PFSK-1 (cell line): ENCODE measurements around the gene HNF4A.

Experiments
- FOXP2 ChIP-seq: optimal IDR thresholded peaks from 2 replicates; pipeline ENCODE3; 2011; ENCODE audit warnings: borderline replicate concordance, control low read depth, inconsistent platforms; ENCODE audit not compliant: insufficient read depth; ENCODE audit errors: extremely low read length, extremely low read depth
- POLR2AphosphoS5 ChIP-seq: IDR thresholded peaks from 2 replicates; pipeline ENCODE4 v1.6.1; 2012; ENCODE audit warnings: low read depth, mild to moderate bottlenecking, control low read depth, low read length, moderate library complexity
- SIN3A ChIP-seq: IDR thresholded peaks from 2 replicates; pipeline ENCODE4 v1.6.1; 2012; ENCODE audit warnings: mild to moderate bottlenecking, low read length, moderate library complexity, borderline replicate concordance; ENCODE audit not compliant: insufficient read depth
- TAF1 ChIP-seq: IDR thresholded peaks from 2 replicates; pipeline ENCODE4 v1.6.1; 2012; ENCODE audit warnings: low read length, control low read depth, borderline replicate concordance; ENCODE audit not compliant: insufficient read depth
- TF ChIP-seq, protein P1 (sequence below), 2 experiments: IDR thresholded peaks; 2 replicates each; pipeline versions ENCODE4 v1.6.1 to v1.8.0; 2011 to 2012; ENCODE audit warnings: low read depth in 2 of 2, low read length in 2 of 2, control low read depth in 1 of 2, inconsistent platforms in 1 of 2, mild to moderate bottlenecking in 1 of 2, moderate library complexity in 1 of 2; ENCODE audit not compliant: insufficient read depth in 1 of 2

The HNF4A gene

DNA sequence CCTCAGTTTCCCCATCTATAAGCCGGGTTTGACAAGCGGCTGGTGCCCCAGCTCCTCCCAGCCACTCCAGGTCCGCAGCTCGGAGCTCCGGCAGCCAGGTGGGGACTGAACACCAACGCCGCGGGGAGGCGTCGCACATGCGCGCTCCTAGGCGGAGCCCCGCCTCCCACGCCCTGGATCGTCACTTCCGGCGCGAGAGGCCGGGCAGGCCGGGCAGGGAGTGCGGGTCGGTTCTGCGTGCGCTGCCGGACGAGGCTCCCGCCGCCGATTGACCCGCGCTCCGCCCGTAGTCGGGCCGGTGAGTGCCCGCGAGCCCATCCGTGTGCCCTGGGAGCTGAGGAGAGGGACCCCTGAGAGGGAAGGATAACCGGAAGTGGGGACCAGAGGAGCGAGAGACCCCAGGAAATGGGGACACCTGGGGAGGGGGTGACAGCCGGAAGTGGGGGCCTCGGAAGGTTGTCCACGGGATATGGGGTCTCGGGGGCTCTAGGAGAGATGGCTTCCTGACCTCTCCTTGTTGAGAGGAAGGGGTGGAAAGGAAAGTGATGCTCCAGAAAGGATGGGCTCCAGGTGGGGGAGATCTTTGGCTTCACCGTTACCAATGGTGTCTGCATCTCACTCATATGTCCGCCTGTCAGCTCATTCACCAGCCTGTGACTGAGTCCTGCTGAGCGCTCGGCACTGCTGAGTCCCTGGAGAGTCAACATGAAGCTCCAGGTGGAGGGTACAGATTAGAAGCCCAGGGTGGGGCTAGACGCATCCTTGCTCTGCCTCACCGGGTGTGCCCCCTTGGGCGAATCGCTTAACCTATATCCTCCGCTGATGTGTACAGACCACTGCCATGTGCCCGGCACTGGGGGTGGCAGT, 120.4 kb downstream of the HNF4A start, which contains the start of gene TTPAL:
Gene TTPAL (plus strand): TSS at position 181 of the 867 bp plus-strand sequence. CDS start 4,126 bp downstream, outside the sequence.
- peak; percentile 95 for TF ChIP-seq FOXP2
- TF ChIP-seq SIN3A: no peak
- TF ChIP-seq, protein P1, sequence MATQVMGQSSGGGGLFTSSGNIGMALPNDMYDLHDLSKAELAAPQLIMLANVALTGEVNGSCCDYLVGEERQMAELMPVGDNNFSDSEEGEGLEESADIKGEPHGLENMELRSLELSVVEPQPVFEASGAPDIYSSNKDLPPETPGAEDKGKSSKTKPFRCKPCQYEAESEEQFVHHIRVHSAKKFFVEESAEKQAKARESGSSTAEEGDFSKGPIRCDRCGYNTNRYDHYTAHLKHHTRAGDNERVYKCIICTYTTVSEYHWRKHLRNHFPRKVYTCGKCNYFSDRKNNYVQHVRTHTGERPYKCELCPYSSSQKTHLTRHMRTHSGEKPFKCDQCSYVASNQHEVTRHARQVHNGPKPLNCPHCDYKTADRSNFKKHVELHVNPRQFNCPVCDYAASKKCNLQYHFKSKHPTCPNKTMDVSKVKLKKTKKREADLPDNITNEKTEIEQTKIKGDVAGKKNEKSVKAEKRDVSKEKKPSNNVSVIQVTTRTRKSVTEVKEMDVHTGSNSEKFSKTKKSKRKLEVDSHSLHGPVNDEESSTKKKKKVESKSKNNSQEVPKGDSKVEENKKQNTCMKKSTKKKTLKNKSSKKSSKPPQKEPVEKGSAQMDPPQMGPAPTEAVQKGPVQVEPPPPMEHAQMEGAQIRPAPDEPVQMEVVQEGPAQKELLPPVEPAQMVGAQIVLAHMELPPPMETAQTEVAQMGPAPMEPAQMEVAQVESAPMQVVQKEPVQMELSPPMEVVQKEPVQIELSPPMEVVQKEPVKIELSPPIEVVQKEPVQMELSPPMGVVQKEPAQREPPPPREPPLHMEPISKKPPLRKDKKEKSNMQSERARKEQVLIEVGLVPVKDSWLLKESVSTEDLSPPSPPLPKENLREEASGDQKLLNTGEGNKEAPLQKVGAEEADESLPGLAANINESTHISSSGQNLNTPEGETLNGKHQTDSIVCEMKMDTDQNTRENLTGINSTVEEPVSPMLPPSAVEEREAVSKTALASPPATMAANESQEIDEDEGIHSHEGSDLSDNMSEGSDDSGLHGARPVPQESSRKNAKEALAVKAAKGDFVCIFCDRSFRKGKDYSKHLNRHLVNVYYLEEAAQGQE (IDR thresholded peaks at IDR 0.05; ENCODE audit: insufficient read depth in 1 of 2, low read depth in 2 of 2, low read length in 2 of 2): no peak
- peak; percentile 97 for TF ChIP-seq POLR2AphosphoS5
- peak; percentile 91; the same call in 1 of the 2 replicates for TF ChIP-seq TAF1

DNA sequence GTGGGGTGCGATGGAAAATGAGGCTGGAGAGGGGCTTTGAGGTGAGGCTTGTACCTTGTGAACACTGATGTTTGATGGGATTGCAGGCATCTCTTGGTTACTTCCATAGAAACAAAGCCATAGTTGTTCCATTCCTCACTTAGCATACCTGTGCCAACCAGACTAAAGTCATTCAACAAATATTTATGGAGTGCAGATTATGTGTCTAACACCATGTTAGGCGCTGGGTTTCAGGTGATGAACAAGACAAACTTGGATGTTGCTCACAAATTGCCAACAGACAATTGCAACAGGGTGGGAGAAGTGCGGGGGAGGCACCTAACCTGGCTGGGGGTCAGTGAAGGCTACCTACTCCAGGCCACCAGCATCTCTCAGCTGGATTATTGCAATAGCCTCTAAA, 121.7 kb downstream of the HNF4A start:
- TF ChIP-seq SIN3A (no peak), FOXP2 (no peak), POLR2AphosphoS5 (no peak), TAF1 (no peak)
- TF ChIP-seq, protein P1 (IDR thresholded peaks at IDR 0.05; ENCODE audit: insufficient read depth in 1 of 2, low read depth in 2 of 2, low read length in 2 of 2): no peak

DNA sequence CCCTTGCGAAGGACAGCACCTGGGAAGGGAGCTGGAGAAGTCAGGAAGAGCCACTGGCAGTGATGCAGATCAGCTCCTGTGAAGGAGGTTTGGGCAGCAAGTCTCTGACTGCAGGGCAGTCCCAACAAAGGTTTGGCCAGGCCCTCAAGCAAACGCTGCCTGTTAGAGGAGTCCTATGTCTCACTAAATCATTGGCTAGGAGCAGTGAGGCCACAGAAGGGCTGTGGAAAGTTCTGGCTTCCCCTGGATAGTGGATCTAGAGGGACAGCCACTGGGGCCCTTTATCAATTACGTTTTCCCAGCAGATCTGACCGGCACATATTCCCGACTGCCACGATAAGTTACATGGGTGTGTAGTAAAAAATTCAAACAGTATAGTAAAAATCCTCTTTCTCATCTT, 122.7 kb downstream of the HNF4A start:
- TF ChIP-seq FOXP2 (no peak), POLR2AphosphoS5 (no peak), SIN3A (no peak), TAF1 (no peak)
- TF ChIP-seq, protein P1 (IDR thresholded peaks at IDR 0.05; ENCODE audit: insufficient read depth in 1 of 2, low read depth in 2 of 2, low read length in 2 of 2): no peak

DNA sequence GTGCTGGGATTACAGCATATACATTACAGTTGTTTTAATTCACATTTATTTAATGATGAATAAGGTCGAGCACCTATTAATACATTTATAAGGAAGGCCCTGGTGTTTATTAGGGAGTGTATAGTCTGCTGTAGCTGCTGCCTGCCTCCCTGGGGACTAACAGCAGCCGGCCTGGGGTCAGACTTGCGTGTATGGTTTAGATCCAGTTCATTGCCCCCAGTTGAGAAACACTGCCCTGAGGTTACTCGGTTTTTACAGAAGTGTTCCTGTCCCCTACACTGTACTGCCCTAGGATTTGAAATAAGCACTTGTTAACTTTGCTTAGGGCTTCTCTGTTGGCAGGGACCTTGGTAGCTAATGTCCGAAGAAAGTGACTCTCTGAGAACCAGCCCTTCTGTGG, 124.1 kb downstream of the HNF4A start:
- no peak for TF ChIP-seq SIN3A
- TF ChIP-seq TAF1: no peak
- TF ChIP-seq FOXP2: no peak
- TF ChIP-seq POLR2AphosphoS5: no peak
- TF ChIP-seq, protein P1 (IDR thresholded peaks at IDR 0.05; ENCODE audit: insufficient read depth in 1 of 2, low read depth in 2 of 2, low read length in 2 of 2): no peak
